HG02759 (cell line): Measurements from ENCODE around the gene POLR1A.

ENCODE experiments used
- ATAC-seq: cut with Tn5 transposase; IDR thresholded peaks from one replicate; pipeline ENCODE4 v1.9.1; 2021; ENCODE audit warnings: mild to moderate bottlenecking, moderate library complexity; ENCODE audit not compliant: unreplicated experiment

Gene POLR1A

GRCh38 chr2:86038291-86039081 lies 67.2 kb downstream of the POLR1A start:
- peak; percentile 36 for ATAC-seq

- ATAC-seq: no peak
These were observed 67.9 kb downstream of the POLR1A start for GRCh38 chr2:86037795-86038192.

- no peak for ATAC-seq
These were observed 68.4 kb downstream of the POLR1A start for GRCh38 chr2:86037141-86037794.

- ATAC-seq: no peak
These were observed 69.0 kb downstream of the POLR1A start for GRCh38 chr2:86036669-86037138.

- ATAC-seq: peak; percentile 73
These were observed 69.6 kb downstream of the POLR1A start for GRCh38 chr2:86035883-86036668.

- no peak for ATAC-seq
These were observed 70.3 kb downstream of the POLR1A start for GRCh38 chr2:86035376-86035882.

GRCh38 chr2:86033751-86034692 lies 71.7 kb downstream of the POLR1A start:
- ATAC-seq: no peak

GRCh38 chr2:86032861-86033595 lies 72.7 kb downstream of the POLR1A start:
- ATAC-seq: no peak

GRCh38 chr2:86031606-86032005 lies 74.1 kb downstream of the POLR1A start:
- no peak for ATAC-seq

- no peak for ATAC-seq
These were observed 74.5 kb downstream of the POLR1A start for GRCh38 chr2:86031151-86031550.

- ATAC-seq: no peak
These were observed 75.8 kb downstream of the POLR1A start for GRCh38 chr2:86029873-86030272.

- no peak for ATAC-seq
These were observed 76.8 kb downstream of the POLR1A start for GRCh38 chr2:86028766-86029381.

- no peak for ATAC-seq
These were observed 77.5 kb downstream of the POLR1A start for GRCh38 chr2:86027922-86028765.

- no peak for ATAC-seq
These were observed 78.3 kb downstream of the POLR1A start for GRCh38 chr2:86027196-86027921.

- no peak for ATAC-seq
These were observed 79.0 kb downstream of the POLR1A start for GRCh38 chr2:86026744-86027065.

GRCh38 chr2:86025976-86026743 lies 79.5 kb downstream of the POLR1A start:
- ATAC-seq: no peak
